Daoy (cell line): ENCODE results near the gene HCFC1R1. TPM values are rescaled to one million over a fixed set of nuclear protein-coding genes. Genes with fewer than 3 reads are reported as not detected.

ENCODE experiments used
- DNase-seq: peaks from one replicate; pipeline ENCODE4 v3.0.0-alpha.2; 2015; ENCODE audit warnings: low read depth
- total RNA-seq: library from RNA; depleted of rRNA; stranded (reverse); fragments of >200 nt; shearing (Covaris generic); gene quantifications from 2 replicates; pipeline ENCODE4 v1.2.3, GENCODE V29; 2014

HCFC1R1 gene
- total RNA-seq, 1 experiment from 2014 or later = 4.7 TPM

GRCh38 chr16:3035972-3036725 lies 12.4 kb upstream of the HCFC1R1 start:
- no peak for DNase-seq

- no peak for DNase-seq
Observed at GRCh38 chr16:3035289-3035971, 11.7 kb upstream of the HCFC1R1 start.

GRCh38 chr16:3032624-3033023 lies 8.9 kb upstream of the HCFC1R1 start:
- no peak for DNase-seq

GRCh38 chr16:3030222-3031212 lies 6.8 kb upstream of the HCFC1R1 start:
- no peak for DNase-seq

GRCh38 chr16:3029491-3030221 lies 5.9 kb upstream of the HCFC1R1 start:
- DNase-seq = no peak

GRCh38 chr16:3028716-3029319 lies 5.1 kb upstream of the HCFC1R1 start:
- no peak for DNase-seq

GRCh38 chr16:3027983-3028715 lies 4.4 kb upstream of the HCFC1R1 start:
- peak; percentile 83 for DNase-seq

GRCh38 chr16:3027489-3027795 lies 3.7 kb upstream of the HCFC1R1 start:
- DNase-seq = no peak

- DNase-seq = no peak
Observed at GRCh38 chr16:3026609-3027488, 3.1 kb upstream of the HCFC1R1 start.

- DNase-seq = no peak
Observed at GRCh38 chr16:3026003-3026378, 2.2 kb upstream of the HCFC1R1 start.

GRCh38 chr16:3025032-3026002 lies 1.6 kb upstream of the HCFC1R1 start:
- DNase-seq = no peak

- DNase-seq = peak; percentile 95
Observed at GRCh38 chr16:3023415-3023668, 400 bp downstream of the HCFC1R1 start.

GRCh38 chr16:3022684-3023414 lies 893 bp downstream of the HCFC1R1 start:
- DNase-seq = no peak

- DNase-seq = peak; percentile 95
Observed at GRCh38 chr16:3022208-3022683, 1.5 kb downstream of the HCFC1R1 start.

GRCh38 chr16:3021449-3022207 lies 2.1 kb downstream of the HCFC1R1 start:
- peak; percentile 98 for DNase-seq

GRCh38 chr16:3020604-3021448 lies 2.9 kb downstream of the HCFC1R1 start:
- DNase-seq = peak; percentile 96
